B cell (primary cell): ENCODE measurements around the gene MSGN1. TPM values are rescaled to one million over a fixed set of nuclear protein-coding genes. Genes with fewer than 3 reads are reported as not detected.

Experiments used
- ATAC-seq: fragments of 200-7000 bp; cut with Tn5 transposase; one replicate; pipeline ENCODE4 v1.10.0; 2021; ENCODE audit warnings: low read depth, mild to moderate bottlenecking, moderate number of reproducible peaks, moderate library complexity
- CTCF ChIA-PET: fragments of 350-600 bp; sonication (Branson Sonifier 250); formaldehyde crosslinking; loops from one replicate; lab custom pipeline; 2021; ENCODE audit warnings: antibody characterized with exemption, inconsistent platforms; lab: Charles Lee
- POLR2A ChIA-PET: fragments of 350-600 bp; sonication (Branson Sonifier 250); formaldehyde crosslinking; loops from one replicate; lab custom pipeline; 2021; ENCODE audit warnings: antibody characterized with exemption; lab: Charles Lee
- DNase-seq: peaks from one replicate; pipeline ENCODE4 v3.0.0; 2013
- H2AFZ ChIP-seq: 2 replicates; pipeline ENCODE4 v1.6.1; 2012; ENCODE audit warnings: mild to moderate bottlenecking, low read depth, low read length; ENCODE audit not compliant: insufficient read depth, poor library complexity, severe bottlenecking
- H3K27ac ChIP-seq, 2 donors: 1 replicate in 1 of 2; 2 replicates in 1 of 2; pipeline ENCODE4 v1.5.1; 2012 to 2013; ENCODE audit warnings: low read length in 2 of 2, mild to moderate bottlenecking in 2 of 2, moderate library complexity in 1 of 2
- H3K27me3 ChIP-seq, 4 experiments: fragments of 200-600 bp in 1 of 4; sonication (generic) in 1 of 4; replicated peaks in 1 of 4; 1 replicate in 2 of 4; 2 replicates in 2 of 4; pipeline versions ENCODE4 v1.6.1 to v1.7.0; 2013 to 2016; ENCODE audit warnings: low read length in 3 of 4, mild to moderate bottlenecking in 2 of 4, mixed read lengths in 1 of 4, moderate library complexity in 1 of 4; ENCODE audit not compliant: insufficient read depth in 4 of 4, control insufficient read depth in 3 of 4; ENCODE audit errors: control extremely low read depth in 1 of 4
- H3K36me3 ChIP-seq, 2 experiments: replicated peaks in 1 of 2; 1 replicate in 1 of 2; 2 replicates in 1 of 2; pipeline versions ENCODE4 v1.6.1 to v1.7.1; 2013; ENCODE audit warnings: low read length in 1 of 2; ENCODE audit not compliant: insufficient read depth in 2 of 2, control insufficient read depth in 1 of 2; ENCODE audit errors: control extremely low read depth in 1 of 2, extremely low read depth in 1 of 2
- H3K4me1 ChIP-seq, 2 donors: fragments of 200-600 bp in 1 of 2; sonication (generic) in 1 of 2; 1 replicate in 1 of 2; 2 replicates in 1 of 2; pipeline versions ENCODE4 v1.5.1 to v1.6.1; 2013 to 2017; ENCODE audit warnings: low read length in 2 of 2; ENCODE audit not compliant: control insufficient read depth in 2 of 2, insufficient read depth in 2 of 2
- H3K4me2 ChIP-seq: replicated peaks from 2 replicates; pipeline ENCODE3; 2012; ENCODE audit warnings: mild to moderate bottlenecking, low read depth, low read length; ENCODE audit not compliant: poor library complexity, severe bottlenecking
- H3K4me3 ChIP-seq, 5 experiments: fragments of 200-600 bp in 1 of 5; sonication (generic) in 1 of 5; 1 replicate in 3 of 5; 2 replicates in 2 of 5; pipeline versions ENCODE4 v1.5.1 to v1.7.0; 2011 to 2016; ENCODE audit warnings: low read length in 4 of 5, mild to moderate bottlenecking in 4 of 5, low read depth in 2 of 5, control low read depth in 1 of 5, moderate library complexity in 1 of 5; ENCODE audit not compliant: insufficient read depth in 1 of 5; ENCODE audit errors: control extremely low read depth in 1 of 5, extremely low read depth in 1 of 5
- H3K79me2 ChIP-seq: fragments of 200-600 bp; sonication (generic); one replicate; pipeline ENCODE4 v1.6.0; 2016; ENCODE audit warnings: low read length; ENCODE audit not compliant: control insufficient read depth, insufficient read depth
- H3K9ac ChIP-seq: fragments of 200-600 bp; sonication (generic); 2 replicates; pipeline ENCODE4 v1.6.1; 2017; ENCODE audit warnings: mild to moderate bottlenecking, low read length, moderate library complexity
- H3K9me3 ChIP-seq, 3 donors: one replicate each; pipeline versions ENCODE4 v1.6.1 to v1.7.1; 2013; ENCODE audit warnings: low read length in 2 of 3; ENCODE audit not compliant: control insufficient read depth in 2 of 3, insufficient read depth in 1 of 3; ENCODE audit errors: control extremely low read depth in 1 of 3
- H4K20me1 ChIP-seq: 2 replicates; pipeline ENCODE4 v1.6.0; 2012; ENCODE audit warnings: mild to moderate bottlenecking, low read length; ENCODE audit not compliant: insufficient read depth, control insufficient read depth, poor library complexity, severe bottlenecking
- H3K27ac Mint-ChIP-seq: one replicate; pipeline ENCODE4 v1.8.0; 2021; ENCODE audit warnings: mixed read lengths
- H3K27me3 Mint-ChIP-seq: one replicate; pipeline ENCODE4 v1.8.0; 2021; ENCODE audit warnings: mixed read lengths
- H3K4me1 Mint-ChIP-seq: one replicate; pipeline ENCODE4 v1.8.0; 2021; ENCODE audit warnings: mixed read lengths
- H3K4me3 Mint-ChIP-seq: one replicate; pipeline ENCODE4 v1.8.0; 2021; ENCODE audit warnings: mixed read lengths
- H3K9me3 Mint-ChIP-seq: one replicate; pipeline ENCODE4 v1.8.0; 2022; ENCODE audit warnings: mixed read lengths; ENCODE audit not compliant: insufficient read depth
- EZH2 ChIP-seq: IDR thresholded peaks from 2 replicates; pipeline ENCODE4 v1.6.1; 2012; ENCODE audit warnings: borderline replicate concordance, low read depth, mild to moderate bottlenecking, moderate library complexity, low read length; ENCODE audit not compliant: insufficient read depth, poor library complexity, severe bottlenecking
- WGBS: methylation state at CpG from one replicate; pipeline ENCODE4 v1.1.5; 2013; ENCODE audit warnings: missing lambda C conversion rate; ENCODE audit not compliant: insufficient coverage; 5-methylcytosine and 5-hydroxymethylcytosine counted together
- intact Hi-C: fragments of 100-400 bp; cut with micrococcal nuclease; formaldehyde crosslinking; loops from one replicate; pipeline ENCODE4 v1.10.0; 2022
- polyA plus RNA-seq: library from polyadenylated mRNA; depleted of rRNA; stranded (reverse); fragments of >200 nt; gene quantifications from 2 replicates; pipeline ENCODE4 v1.2.3, GENCODE V29; 2012
- total RNA-seq, 2 donors: library from RNA; stranded (reverse); fragments of 120-200 nt in 1 of 2; gene quantifications; 1 replicate in 1 of 2; 2 replicates in 1 of 2; pipeline versions ENCODE4 v1.2.3 to v1.2.4, GENCODE V29; 2013 to 2022
- TF ChIP-seq, protein P1 (sequence below): fragments of 200-600 bp; IDR thresholded peaks from one replicate; pipeline ENCODE4 v1.8.0; 2022; ENCODE audit warnings: antibody characterized with exemption, mild to moderate bottlenecking

MSGN1 gene
- total and polyA plus RNA-seq, 2 donors (not counting 1 experiment from before 2014, with no cell fraction given): not detected

GRCh38 chr2:17867133-17867532, 50.9 kb downstream of the MSGN1 start:
- Histone ChIP-seq H3K4me3 (no peak overlapping the region), H3K27ac (no peak overlapping the region), H3K9ac (no peak overlapping the region), H4K20me1 (no peaks in the 10 kb centered on the region), H3K4me2 (no peak overlapping the region), H3K9me3 (no peaks in the 10 kb centered on the region), H3K27me3 (peaks cover 0 to 11% (median 4%) of the 10 kb centered on the region in 4 experiments), H3K79me2 (no peaks in the 10 kb centered on the region), H3K4me1 (no peaks in the 10 kb centered on the region), H3K36me3 (no peaks in the 10 kb centered on the region), H2AFZ (no peak overlapping the region)
- peaks cover 29% of the 10 kb centered on the region for H3K27me3 Mint-ChIP-seq
- DNase-seq: no peak
- H3K4me3 Mint-ChIP-seq: no peak overlapping the region
- TF ChIP-seq EZH2: no peak
- TF ChIP-seq, protein P1, sequence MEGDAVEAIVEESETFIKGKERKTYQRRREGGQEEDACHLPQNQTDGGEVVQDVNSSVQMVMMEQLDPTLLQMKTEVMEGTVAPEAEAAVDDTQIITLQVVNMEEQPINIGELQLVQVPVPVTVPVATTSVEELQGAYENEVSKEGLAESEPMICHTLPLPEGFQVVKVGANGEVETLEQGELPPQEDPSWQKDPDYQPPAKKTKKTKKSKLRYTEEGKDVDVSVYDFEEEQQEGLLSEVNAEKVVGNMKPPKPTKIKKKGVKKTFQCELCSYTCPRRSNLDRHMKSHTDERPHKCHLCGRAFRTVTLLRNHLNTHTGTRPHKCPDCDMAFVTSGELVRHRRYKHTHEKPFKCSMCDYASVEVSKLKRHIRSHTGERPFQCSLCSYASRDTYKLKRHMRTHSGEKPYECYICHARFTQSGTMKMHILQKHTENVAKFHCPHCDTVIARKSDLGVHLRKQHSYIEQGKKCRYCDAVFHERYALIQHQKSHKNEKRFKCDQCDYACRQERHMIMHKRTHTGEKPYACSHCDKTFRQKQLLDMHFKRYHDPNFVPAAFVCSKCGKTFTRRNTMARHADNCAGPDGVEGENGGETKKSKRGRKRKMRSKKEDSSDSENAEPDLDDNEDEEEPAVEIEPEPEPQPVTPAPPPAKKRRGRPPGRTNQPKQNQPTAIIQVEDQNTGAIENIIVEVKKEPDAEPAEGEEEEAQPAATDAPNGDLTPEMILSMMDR: no peak
- ChIA-PET CTCF (no interaction called here), POLR2A (no interaction called here)
- 100% methylated on average over 1 of the region's 2 CpGs for WGBS
- H3K9me3 Mint-ChIP-seq: no peaks in the 10 kb centered on the region
- ATAC-seq: no peak
- intact Hi-C loops: no loop called here
- H3K27ac Mint-ChIP-seq: no peak overlapping the region
- H3K4me1 Mint-ChIP-seq: no peaks in the 10 kb centered on the region

Other genes starting within 250 kb of the MSGN1 start
- gene SMC6, start 62.6 kb upstream of the MSGN1 start, total RNA-seq: 111 and 124 TPM in 2 replicates
- gene SMC6, start 62.6 kb upstream of the MSGN1 start, polyA plus RNA-seq: 27.2 and 42.2 TPM in 2 replicates
- 105 and 111 TPM in 2 replicates for gene GEN1, start 62.3 kb upstream of the MSGN1 start, total RNA-seq
- gene GEN1, start 62.3 kb upstream of the MSGN1 start, polyA plus RNA-seq: 16.7 and 18.2 TPM in 2 replicates
- 0.41 and 0.76 TPM in 2 replicates for gene KCNS3, start 62.2 kb downstream of the MSGN1 start, total RNA-seq
- 0.10 TPM in 1 of 2 replicates, not detected in the other for gene KCNS3, start 62.2 kb downstream of the MSGN1 start, polyA plus RNA-seq